Measurements from ENCODE around the gene SERPINA5. TPM values are rescaled to one million over a fixed set of nuclear protein-coding genes. Genes with fewer than 3 reads are reported as not detected.

Gene SERPINA5
- total and polyA plus RNA-seq, 10 of the 15 experiments (the other 5 are each of a cell fraction or from before 2014, with no cell fraction given) = 0.90 TPM; not detected in 9

DNA sequence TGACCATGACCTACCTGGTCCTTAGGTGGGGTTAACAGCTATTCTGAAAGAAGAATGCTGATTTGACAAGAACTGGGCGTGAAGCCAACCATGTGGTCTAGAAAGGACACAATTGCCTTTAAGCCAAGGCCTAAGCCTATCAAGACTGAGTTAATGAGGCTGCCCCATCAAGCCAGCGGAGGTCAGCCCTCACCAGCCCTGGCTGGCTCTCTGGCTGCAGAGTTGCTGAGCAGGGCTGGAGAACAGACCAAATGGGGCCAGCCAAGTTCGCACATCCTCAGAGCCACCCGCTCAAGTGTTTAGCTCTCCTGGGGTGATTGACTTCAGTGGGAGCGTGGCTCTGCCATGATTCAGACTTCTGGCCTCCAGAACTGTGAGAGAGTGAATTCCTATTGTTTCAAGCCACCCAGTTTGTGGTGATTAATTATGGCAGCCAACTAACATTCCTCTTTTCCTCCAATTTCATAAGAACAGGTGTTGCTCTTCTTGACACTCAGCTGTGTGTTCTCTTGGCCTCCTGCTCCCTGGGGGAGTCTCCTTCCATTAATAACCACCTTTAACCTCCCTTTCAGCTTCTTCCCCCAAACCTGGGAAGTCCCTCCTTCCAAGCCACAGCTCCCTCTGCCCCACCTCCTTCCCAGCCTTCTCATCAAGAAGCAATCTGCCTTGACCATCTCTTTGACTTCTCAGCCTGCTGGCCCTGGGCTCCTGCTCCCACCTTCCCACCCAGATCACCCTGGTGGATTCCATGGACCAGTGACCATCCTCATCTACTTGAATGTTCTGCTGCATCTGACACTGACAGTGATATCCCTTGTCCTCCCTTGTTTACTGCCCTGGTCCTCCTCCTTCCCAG, 5.3 kb upstream of the SERPINA5 start:
- no peaks in the 10 kb centered on the region for H4K20me1 ChIP-seq (ENCODE audit: control insufficient read depth, insufficient read depth)
- no peak for DNase-seq (ENCODE audit: low read depth, low spot score)
- no peak overlapping the region for H3K4me3 ChIP-seq
- ChIA-PET RAD21 (ENCODE audit: unreplicated experiment) (no interaction called here), CTCF (interaction anchor here (0.7 kb wide), 1 partner anchor 96 kb away, joined by 5 read pairs; no protein-coding TSS in a partner anchor), POLR2A (no interaction called here), SMC1A (ENCODE audit: uncharacterized antibody, unreplicated experiment) (no interaction called here)
- no peak for FAIRE-seq
- no peak overlapping the region for H3K4me2 ChIP-seq (ENCODE audit: control insufficient read depth, insufficient read depth)
- no peak overlapping the region for H3K9ac ChIP-seq (ENCODE audit: control insufficient read depth, insufficient read depth, low read length)
- in situ Hi-C loops (cut with MboI) = no loop called here
- H3K27ac ChIP-seq (ENCODE audit: control insufficient read depth, insufficient read depth) = no peak overlapping the region
- 7% methylated on average over 5 of the region's 5 CpGs for WGBS (ENCODE audit: insufficient coverage, insufficient replicate concordance, low lambda C conversion rate, missing lambda C conversion rate)
- H3K79me2 ChIP-seq (ENCODE audit: control insufficient read depth, insufficient read depth, low read length) = no peaks in the 10 kb centered on the region
- no peak overlapping the region for H2AFZ ChIP-seq (ENCODE audit: control insufficient read depth, low read depth, low read length)
- ATAC-seq = no peak
- no TSS peak for BruUV-seq (replicated peaks)
- no peaks in the 10 kb centered on the region; a peak in 1 of 4 replicates for H3K27me3 ChIP-seq (replicated peaks in 1 of 2; ENCODE audit: control insufficient read depth in 2 of 2, insufficient read depth in 2 of 2, low read length in 1 of 2)
- H3K4me1 ChIP-seq (ENCODE audit: control insufficient read depth, insufficient read depth, low read length) = no peaks in the 10 kb centered on the region
- H3K9me3 ChIP-seq (replicated peaks; ENCODE audit: control insufficient read depth, insufficient read depth, low read length) = no peaks in the 10 kb centered on the region
- intact Hi-C loops (cut with micrococcal nuclease; ENCODE audit: unreplicated experiment) = no loop called here
- no peaks in the 10 kb centered on the region for H3K36me3 ChIP-seq (ENCODE audit: control insufficient read depth in 2 of 2, insufficient read depth in 2 of 2, low read length in 1 of 2)
- TF ChIP-seq, protein P1, sequence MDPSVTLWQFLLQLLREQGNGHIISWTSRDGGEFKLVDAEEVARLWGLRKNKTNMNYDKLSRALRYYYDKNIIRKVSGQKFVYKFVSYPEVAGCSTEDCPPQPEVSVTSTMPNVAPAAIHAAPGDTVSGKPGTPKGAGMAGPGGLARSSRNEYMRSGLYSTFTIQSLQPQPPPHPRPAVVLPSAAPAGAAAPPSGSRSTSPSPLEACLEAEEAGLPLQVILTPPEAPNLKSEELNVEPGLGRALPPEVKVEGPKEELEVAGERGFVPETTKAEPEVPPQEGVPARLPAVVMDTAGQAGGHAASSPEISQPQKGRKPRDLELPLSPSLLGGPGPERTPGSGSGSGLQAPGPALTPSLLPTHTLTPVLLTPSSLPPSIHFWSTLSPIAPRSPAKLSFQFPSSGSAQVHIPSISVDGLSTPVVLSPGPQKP (IDR thresholded peaks at IDR 0.05; ENCODE audit: low read depth, low read length) = no peak
- TF ChIP-seq MYC (IDR thresholded peaks at IDR 0.05; ENCODE audit: insufficient read depth, insufficient read length, insufficient replicate concordance, low read length, severe bottlenecking) (no peak), TCF7 (IDR thresholded peaks at IDR 0.05; ENCODE audit: borderline replicate concordance) (no peak), EED (IDR thresholded peaks at IDR 0.05; ENCODE audit: low read depth) (no peak), POLR2AphosphoS2 (IDR thresholded peaks at IDR 0.05; ENCODE audit: low read depth, low read length) (no peak), EZH2 (IDR thresholded peaks at IDR 0.05; ENCODE audit: borderline replicate concordance, control insufficient read depth, low read depth, low read length) (no peak), BMI1 (IDR thresholded peaks at IDR 0.05; ENCODE audit: borderline replicate concordance) (no peak), RCOR1 (conservative IDR thresholded peaks at IDR 0.05; ENCODE audit: low read depth, low read length) (no peak), NFXL1 (IDR thresholded peaks at IDR 0.05; ENCODE audit: borderline replicate concordance) (no peak), MYB (IDR thresholded peaks at IDR 0.05; ENCODE audit: borderline replicate concordance, low read depth, low read length) (no peak), GABPA (IDR thresholded peaks at IDR 0.05; ENCODE audit: low read depth) (no peak)
- TF ChIP-seq, protein P2, sequence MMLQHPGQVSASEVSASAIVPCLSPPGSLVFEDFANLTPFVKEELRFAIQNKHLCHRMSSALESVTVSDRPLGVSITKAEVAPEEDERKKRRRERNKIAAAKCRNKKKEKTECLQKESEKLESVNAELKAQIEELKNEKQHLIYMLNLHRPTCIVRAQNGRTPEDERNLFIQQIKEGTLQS (IDR thresholded peaks at IDR 0.05; ENCODE audit: borderline replicate concordance, extremely low read depth, low read depth, low read length) = no peak
- TF ChIP-seq, protein P3, sequence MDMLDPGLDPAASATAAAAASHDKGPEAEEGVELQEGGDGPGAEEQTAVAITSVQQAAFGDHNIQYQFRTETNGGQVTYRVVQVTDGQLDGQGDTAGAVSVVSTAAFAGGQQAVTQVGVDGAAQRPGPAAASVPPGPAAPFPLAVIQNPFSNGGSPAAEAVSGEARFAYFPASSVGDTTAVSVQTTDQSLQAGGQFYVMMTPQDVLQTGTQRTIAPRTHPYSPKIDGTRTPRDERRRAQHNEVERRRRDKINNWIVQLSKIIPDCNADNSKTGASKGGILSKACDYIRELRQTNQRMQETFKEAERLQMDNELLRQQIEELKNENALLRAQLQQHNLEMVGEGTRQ (IDR thresholded peaks at IDR 0.05; ENCODE audit: borderline replicate concordance, low read depth, low read length) = no peak
- TF ChIP-seq, protein P4, sequence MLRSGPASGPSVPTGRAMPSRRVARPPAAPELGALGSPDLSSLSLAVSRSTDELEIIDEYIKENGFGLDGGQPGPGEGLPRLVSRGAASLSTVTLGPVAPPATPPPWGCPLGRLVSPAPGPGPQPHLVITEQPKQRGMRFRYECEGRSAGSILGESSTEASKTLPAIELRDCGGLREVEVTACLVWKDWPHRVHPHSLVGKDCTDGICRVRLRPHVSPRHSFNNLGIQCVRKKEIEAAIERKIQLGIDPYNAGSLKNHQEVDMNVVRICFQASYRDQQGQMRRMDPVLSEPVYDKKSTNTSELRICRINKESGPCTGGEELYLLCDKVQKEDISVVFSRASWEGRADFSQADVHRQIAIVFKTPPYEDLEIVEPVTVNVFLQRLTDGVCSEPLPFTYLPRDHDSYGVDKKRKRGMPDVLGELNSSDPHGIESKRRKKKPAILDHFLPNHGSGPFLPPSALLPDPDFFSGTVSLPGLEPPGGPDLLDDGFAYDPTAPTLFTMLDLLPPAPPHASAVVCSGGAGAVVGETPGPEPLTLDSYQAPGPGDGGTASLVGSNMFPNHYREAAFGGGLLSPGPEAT (IDR thresholded peaks at IDR 0.05; ENCODE audit: low read depth) = no peak
- TF ChIP-seq, protein P5, sequence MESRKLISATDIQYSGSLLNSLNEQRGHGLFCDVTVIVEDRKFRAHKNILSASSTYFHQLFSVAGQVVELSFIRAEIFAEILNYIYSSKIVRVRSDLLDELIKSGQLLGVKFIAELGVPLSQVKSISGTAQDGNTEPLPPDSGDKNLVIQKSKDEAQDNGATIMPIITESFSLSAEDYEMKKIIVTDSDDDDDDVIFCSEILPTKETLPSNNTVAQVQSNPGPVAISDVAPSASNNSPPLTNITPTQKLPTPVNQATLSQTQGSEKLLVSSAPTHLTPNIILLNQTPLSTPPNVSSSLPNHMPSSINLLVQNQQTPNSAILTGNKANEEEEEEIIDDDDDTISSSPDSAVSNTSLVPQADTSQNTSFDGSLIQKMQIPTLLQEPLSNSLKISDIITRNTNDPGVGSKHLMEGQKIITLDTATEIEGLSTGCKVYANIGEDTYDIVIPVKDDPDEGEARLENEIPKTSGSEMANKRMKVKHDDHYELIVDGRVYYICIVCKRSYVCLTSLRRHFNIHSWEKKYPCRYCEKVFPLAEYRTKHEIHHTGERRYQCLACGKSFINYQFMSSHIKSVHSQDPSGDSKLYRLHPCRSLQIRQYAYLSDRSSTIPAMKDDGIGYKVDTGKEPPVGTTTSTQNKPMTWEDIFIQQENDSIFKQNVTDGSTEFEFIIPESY (IDR thresholded peaks at IDR 0.05) = no peak
